VCaP (cell line): ENCODE results near the gene SRP68.

ENCODE experiments used
- H3K27ac ChIP-seq: fragments of 450-650 bp; 2 replicates; pipeline ENCODE4 v1.5.1; 2017
- TF ChIP-seq, protein P1 (sequence below): fragments of 450-650 bp; conservative IDR thresholded peaks from 2 replicates; pipeline ENCODE4 v1.5.1; 2017; ENCODE audit warnings: mild to moderate bottlenecking, moderate library complexity

Gene SRP68

DNA sequence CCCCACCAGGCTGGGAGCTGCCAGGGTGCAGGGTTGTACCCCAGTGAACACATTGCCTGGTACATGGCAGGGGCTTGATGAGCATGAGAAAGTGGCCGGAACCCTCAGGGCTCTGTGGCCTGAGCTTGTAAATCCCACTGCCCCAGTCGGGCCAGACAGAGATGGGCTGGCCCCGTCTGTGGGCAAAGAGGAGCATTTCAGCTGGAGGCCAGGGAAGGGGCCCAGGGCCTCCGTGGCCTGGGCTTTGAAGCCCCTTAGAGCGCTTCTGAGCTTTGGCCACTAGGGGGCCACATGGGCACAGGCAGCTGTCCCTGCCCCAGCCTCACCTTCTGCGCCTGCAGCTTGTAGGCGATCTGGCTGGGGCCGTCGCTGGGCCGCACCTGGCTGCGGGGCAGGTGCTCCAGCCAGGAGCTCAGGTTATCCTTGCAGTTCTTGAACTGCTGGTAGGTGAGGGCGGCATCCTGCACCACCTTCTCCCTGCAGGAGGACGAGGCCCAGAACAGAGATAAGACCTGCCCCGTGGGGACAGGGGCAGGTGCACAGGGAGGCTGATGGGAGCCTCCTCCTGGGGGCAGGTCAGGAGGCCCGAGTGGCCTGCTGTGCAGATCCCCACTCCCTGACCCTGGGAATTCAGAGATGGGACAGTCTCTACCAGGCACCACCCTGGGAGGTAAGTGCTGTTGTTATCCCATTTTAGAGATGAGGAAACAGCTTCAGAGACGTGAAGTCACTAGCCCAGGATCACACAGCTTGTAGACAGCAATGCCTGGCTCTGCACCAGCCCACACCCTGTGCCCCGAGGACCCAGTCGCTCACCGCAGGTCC is 58.0 kb downstream of the SRP68 start:
- TF ChIP-seq, protein P1, sequence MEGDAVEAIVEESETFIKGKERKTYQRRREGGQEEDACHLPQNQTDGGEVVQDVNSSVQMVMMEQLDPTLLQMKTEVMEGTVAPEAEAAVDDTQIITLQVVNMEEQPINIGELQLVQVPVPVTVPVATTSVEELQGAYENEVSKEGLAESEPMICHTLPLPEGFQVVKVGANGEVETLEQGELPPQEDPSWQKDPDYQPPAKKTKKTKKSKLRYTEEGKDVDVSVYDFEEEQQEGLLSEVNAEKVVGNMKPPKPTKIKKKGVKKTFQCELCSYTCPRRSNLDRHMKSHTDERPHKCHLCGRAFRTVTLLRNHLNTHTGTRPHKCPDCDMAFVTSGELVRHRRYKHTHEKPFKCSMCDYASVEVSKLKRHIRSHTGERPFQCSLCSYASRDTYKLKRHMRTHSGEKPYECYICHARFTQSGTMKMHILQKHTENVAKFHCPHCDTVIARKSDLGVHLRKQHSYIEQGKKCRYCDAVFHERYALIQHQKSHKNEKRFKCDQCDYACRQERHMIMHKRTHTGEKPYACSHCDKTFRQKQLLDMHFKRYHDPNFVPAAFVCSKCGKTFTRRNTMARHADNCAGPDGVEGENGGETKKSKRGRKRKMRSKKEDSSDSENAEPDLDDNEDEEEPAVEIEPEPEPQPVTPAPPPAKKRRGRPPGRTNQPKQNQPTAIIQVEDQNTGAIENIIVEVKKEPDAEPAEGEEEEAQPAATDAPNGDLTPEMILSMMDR, result peak; percentile 98
- no peak overlapping the region; the same call in 1 of the 2 replicates for H3K27ac ChIP-seq

DNA sequence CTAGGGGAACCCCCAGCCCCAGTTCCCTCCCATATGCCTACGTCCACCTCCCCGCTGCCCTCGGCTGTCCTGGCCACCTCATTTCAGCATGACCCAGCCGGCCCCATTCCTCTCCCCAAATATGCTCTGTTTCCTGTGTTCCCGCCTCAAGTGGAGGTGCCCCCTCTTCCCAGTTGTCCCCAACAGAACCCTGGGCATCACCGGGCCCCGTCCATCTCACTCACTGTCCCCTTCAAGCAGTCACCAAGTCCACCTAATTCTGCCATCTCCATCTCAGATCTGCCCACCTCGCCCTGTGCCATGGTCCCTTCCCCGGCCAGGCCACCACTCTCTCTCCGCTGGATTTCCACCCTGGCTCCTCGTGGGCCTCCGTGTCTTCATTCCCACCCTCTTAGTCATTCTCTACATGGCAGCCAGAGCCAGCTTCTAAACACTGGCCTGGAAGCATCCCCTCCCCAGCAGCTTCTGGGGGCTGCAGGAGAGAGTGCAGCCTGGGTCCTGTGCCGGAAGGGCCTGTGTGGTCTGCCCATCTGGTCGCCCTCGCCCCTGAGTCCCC is 58.9 kb downstream of the SRP68 start:
- no peak overlapping the region for H3K27ac ChIP-seq
- TF ChIP-seq, protein P1, result no peak

DNA sequence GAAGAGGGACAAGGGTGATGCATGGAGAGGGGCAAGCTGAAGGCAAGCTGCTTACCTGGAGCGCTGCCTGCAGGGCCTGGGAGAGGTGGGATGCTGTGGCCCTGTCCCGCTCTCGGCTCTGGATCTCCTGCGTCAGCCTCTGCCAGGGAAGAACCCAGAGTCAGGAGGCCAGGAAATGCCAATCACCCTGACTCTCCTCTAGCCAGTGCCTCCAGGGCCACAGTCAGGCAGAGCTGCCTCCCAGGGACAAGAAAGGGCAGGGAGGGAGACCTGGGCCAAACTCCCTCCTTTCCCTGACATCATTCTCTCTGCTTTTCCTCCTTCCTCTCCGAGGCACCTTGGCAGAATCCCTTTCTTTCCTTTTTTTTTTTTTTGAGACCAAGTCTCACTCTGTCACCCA is 60.4 kb downstream of the SRP68 start:
- TF ChIP-seq, protein P1, result no peak
- H3K27ac ChIP-seq, result no peak overlapping the region

DNA sequence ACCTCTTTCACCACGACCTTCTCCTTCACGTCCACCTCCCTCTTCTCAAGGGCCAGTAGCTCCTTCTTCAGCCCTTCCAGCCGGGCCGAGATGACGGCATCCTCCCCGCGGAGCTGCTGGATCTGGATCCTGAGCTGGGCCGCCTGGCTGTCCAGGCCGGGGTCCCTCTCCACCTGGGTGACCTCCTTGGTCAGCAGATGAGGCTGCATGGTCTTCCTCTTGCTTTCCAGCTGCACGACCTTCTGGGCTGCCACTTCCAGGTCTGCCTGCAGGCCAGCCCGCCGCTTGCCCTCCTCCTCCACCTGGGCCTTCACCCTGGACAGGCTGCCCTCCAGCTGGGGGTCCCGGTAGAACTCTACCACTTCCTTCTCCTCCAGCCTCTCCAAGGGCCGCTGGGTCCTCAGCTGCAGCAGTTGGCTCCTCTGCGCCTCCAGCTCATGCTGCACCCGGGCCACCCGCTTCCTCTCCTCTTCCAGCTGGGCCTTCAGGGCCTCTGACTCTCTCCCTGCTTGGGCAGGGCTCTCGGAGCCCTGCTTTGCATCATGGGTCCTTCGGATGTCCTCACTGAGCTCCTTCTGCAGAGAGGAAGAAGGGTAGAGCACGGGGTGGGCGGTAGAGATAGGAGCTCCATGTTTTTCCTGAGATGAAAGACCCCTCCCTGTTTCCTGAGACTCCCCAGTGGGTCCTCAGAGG is 62.2 kb downstream of the SRP68 start:
- H3K27ac ChIP-seq, result no peak overlapping the region
- TF ChIP-seq, protein P1, result no peak

DNA sequence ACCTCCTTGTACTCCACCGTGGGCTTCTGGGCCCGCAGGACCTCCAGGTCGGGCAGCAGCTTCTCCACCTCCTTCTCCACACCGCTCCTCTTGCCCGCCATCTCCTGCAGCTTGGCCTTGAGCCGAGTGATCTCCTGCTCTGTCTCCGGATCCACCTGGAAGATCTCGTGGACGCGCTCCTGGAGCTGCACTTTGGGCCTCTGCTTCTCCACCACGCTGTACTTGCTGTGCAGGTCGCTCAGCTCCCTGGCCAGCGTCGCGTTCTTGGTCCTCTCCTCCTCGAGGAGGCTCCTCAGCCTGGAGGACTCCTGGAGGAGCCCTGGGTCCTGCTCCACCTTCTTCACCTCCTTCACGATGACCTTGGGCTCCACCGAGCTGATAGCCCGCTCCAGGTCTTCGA is 62.9 kb downstream of the SRP68 start:
- TF ChIP-seq, protein P1, result no peak
- no peak overlapping the region for H3K27ac ChIP-seq

DNA sequence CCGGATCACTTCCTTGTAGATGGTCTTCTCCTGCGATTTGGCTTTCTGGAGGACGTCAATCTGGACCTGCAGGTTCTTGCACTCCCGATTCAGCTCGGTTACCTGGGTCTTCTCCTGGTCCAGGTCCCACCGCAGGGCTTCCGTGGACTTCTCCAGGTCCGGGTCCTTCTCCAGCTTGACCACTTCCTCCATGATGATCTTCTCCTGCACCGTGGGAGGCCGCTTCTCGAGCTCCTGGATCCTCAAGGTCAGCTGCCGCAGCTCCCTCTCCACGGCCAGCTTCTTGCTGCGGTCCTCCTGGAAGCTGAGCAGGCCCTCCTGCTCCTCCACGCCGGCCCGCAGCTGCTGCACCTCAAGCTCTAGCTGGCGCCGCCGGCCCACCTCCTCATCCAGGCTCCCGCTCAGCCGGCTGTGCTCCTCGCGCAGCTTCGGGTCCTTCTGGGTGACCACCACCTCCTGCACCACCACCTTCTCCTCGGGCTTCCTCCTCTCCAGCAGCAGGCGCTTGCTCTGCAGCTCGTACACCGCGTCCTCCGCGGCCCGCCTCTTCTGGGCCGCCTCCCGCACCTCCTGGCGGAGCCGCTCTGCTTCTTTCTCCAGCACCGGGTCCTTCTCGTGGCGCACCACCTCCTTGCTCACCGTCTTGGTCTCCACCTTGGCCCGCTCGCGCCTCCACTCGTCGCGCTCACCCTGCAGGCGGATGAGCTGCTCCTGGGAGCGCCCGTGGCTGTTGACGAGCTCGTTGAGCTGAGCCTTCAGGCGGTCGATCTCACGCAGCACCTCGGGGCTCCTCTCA is 63.5 kb downstream of the SRP68 start:
- TF ChIP-seq, protein P1, result no peak
- no peak overlapping the region for H3K27ac ChIP-seq

DNA sequence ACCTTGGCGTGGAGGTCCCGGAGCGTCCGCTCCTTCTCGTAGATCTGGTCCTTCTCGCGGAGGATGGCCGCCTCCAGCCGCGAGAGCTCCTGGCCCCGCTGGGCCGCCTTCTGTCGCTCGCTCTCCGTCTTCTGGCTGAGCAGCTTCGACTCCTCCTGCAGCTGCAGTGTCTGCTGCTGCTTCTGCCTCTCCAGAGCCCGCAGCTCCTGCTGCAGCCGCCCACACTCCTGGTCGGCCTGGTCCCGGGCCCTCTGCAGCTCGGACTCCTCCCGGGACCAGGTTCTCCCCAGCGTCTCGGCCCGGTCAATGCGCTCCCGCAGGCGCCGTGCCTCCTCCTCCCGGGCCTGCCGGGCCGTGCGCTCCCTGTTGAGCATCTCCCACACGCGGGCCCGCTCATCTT is 64.1 kb downstream of the SRP68 start:
- TF ChIP-seq, protein P1, result no peak
- H3K27ac ChIP-seq, result no peak overlapping the region
